ENCODE data around the gene ZFHX3.

DNA sequence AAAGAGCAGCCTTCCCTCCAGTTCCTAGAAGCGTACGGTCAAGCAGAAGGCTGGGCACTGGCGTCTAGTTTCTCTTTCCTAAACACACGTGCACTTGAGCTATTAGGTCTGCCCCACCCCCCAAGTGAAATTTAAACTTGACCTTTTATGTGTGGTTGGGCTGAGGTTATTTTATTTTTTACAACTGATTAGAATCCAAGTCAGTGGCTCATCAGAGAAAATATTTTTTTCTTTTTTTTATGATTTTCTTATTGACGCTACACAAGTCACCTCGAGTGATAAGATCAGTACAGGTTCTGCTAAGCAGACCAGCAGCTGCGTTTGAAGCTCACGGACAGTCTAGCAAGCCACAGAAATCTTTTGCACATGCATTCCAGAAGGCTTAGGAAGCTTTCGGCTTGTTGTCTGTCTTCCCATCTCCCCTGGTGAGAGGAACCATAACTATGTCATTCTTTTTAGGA is 95.1 kb downstream of the ZFHX3 start:
- TF ChIP-seq EZH2 (IDR thresholded peaks at IDR 0.05; ENCODE audit: low read length, missing control alignments) (no peak), CTCF (conservative IDR thresholded peaks at IDR 0.05 in 1 of 2, IDR thresholded peaks at IDR 0.05 in 1 of 2; ENCODE audit: low read depth in 1 of 2, low read length in 2 of 2) (no peak)

Data from fibroblast of lung (primary cell).